MM.1S (cell line): ENCODE data around the gene TLCD5.

Experiments used
- CTCF ChIP-seq: fragments of 300-600 bp; sonication (generic); IDR thresholded peaks from 2 replicates; pipeline ENCODE4 v1.5.1; 2016; ENCODE audit warnings: antibody characterized with exemption, low read length, mixed read lengths
- EZH2 ChIP-seq: fragments of 300-600 bp; sonication (generic); optimal IDR thresholded peaks from 2 replicates; pipeline ENCODE3; 2017; ENCODE audit warnings: low read depth, mild to moderate bottlenecking, antibody characterized with exemption, low read length, mixed read lengths
- EZH2phosphoT487 ChIP-seq: fragments of 300-600 bp; sonication (generic); IDR thresholded peaks from 2 replicates; pipeline ENCODE4 v1.6.1; 2018; ENCODE audit warnings: antibody characterized with exemption, low read length

GRCh38 chr11:120295099-120295498 lies 30.0 kb upstream of the TLCD5 start:
- TF ChIP-seq CTCF (no peak), EZH2 (no peak), EZH2phosphoT487 (no peak)
